SK-N-SH (cell line): Measurements from ENCODE around the gene IGSF11. TPM values are rescaled to one million over a fixed set of nuclear protein-coding genes. Genes with fewer than 3 reads are reported as not detected.

Experiments
- CTCF ChIA-PET: fragments of 300-600, 350-600 bp; formaldehyde crosslinking; extraction: SDS; loops from one replicate; lab custom pipeline; 2021; lab: Yijun Ruan, JAX
- POLR2A ChIA-PET: fragments of 350-600 bp; sonication (Branson Sonifier 250); formaldehyde crosslinking; extraction: SDS; loops from one replicate; lab custom pipeline; 2020; ENCODE audit warnings: antibody characterized with exemption, inconsistent platforms; lab: Yijun Ruan, JAX
- DNase-seq: peaks from one replicate; pipeline ENCODE4 v3.0.0; 2012
- H2AFZ ChIP-seq: fragments of 200-600 bp; sonication (generic); 2 replicates; pipeline ENCODE4 v1.8.1; 2016; ENCODE audit warnings: antibody characterized with exemption, mild to moderate bottlenecking, low read depth
- H3F3A ChIP-seq: fragments of 200-600 bp; sonication (generic); replicated peaks from 2 replicates; pipeline ENCODE3; 2016; ENCODE audit warnings: antibody characterized with exemption, mild to moderate bottlenecking; ENCODE audit not compliant: insufficient read depth
- H3K27ac ChIP-seq, 2 experiments: fragments of 200-500 bp in 1 of 2; fragments of 200-600 bp in 1 of 2; sonication (Bioruptor generic) in 1 of 2; sonication (generic), shearing (Covaris generic) in 1 of 2; 2 replicates each; pipeline versions ENCODE4 v1.5.1 to v1.6.1; 2014 to 2016; ENCODE audit warnings: low read depth in 2 of 2, inconsistent platforms in 1 of 2, low read length in 1 of 2, mild to moderate bottlenecking in 1 of 2, mixed read lengths in 1 of 2
- H3K27me3 ChIP-seq: fragments of 200-600 bp; sonication (generic), shearing (Covaris generic); 2 replicates; pipeline ENCODE4 v1.6.1; 2016; ENCODE audit warnings: mixed run types; ENCODE audit not compliant: insufficient read depth
- H3K36me3 ChIP-seq, 2 experiments: fragments of 200-500 bp in 1 of 2; fragments of 200-600 bp in 1 of 2; sonication (Bioruptor generic) in 1 of 2; sonication (generic) in 1 of 2; replicated peaks in 1 of 2; 2 replicates each; pipeline versions ENCODE3 to v1.5.1; 2014 to 2016; ENCODE audit warnings: low read length in 1 of 2, mild to moderate bottlenecking in 1 of 2; ENCODE audit not compliant: insufficient read depth in 2 of 2, control insufficient read depth in 1 of 2
- H3K4me1 ChIP-seq, 2 experiments: fragments of 200-500 bp in 1 of 2; fragments of 200-600 bp in 1 of 2; sonication (Bioruptor generic) in 1 of 2; sonication (generic), shearing (Covaris generic) in 1 of 2; 2 replicates each; pipeline versions ENCODE4 v1.5.1 to v1.6.1; 2014 to 2016; ENCODE audit warnings: low read depth in 1 of 2, low read length in 1 of 2, mixed run types in 1 of 2; ENCODE audit not compliant: insufficient read depth in 2 of 2, control insufficient read depth in 1 of 2
- H3K4me2 ChIP-seq: fragments of 200-600 bp; sonication (generic), shearing (Covaris generic); 2 replicates; pipeline ENCODE4 v1.6.1; 2017; ENCODE audit warnings: mixed run types
- H3K4me3 ChIP-seq, 2 experiments: fragments of 200-500 bp in 1 of 2; fragments of 200-600 bp in 1 of 2; sonication (Bioruptor generic) in 1 of 2; sonication (generic), shearing (Covaris generic) in 1 of 2; 2 replicates each; pipeline versions ENCODE4 v1.5.1 to v1.8.1; 2014 to 2016; ENCODE audit warnings: low read depth in 2 of 2, inconsistent platforms in 1 of 2, low read length in 1 of 2, mild to moderate bottlenecking in 1 of 2, mixed read lengths in 1 of 2, moderate library complexity in 1 of 2
- H3K79me2 ChIP-seq: fragments of 200-600 bp; sonication (generic); 2 replicates; pipeline ENCODE4 v1.8.1; 2017; ENCODE audit warnings: mild to moderate bottlenecking; ENCODE audit not compliant: insufficient read depth
- H3K9ac ChIP-seq: fragments of 200-600 bp; sonication (generic); 2 replicates; pipeline ENCODE4 v1.6.1; 2017; ENCODE audit warnings: mixed run types
- H3K9me2 ChIP-seq: fragments of 200-600 bp; sonication (generic); 2 replicates; pipeline ENCODE4 v1.6.1; 2017; ENCODE audit warnings: mixed run types
- H3K9me3 ChIP-seq: fragments of 200-600 bp; sonication (generic); 2 replicates; pipeline ENCODE4 v1.6.1; 2017; ENCODE audit warnings: mixed run types, mild to moderate bottlenecking, moderate library complexity
- H4K20me1 ChIP-seq: fragments of 200-600 bp; sonication (generic); 2 replicates; pipeline ENCODE4 v1.6.1; 2017; ENCODE audit warnings: mild to moderate bottlenecking, mixed run types; ENCODE audit not compliant: insufficient read depth
- CTCF ChIP-seq: fragments of 200-600 bp; sonication (generic); IDR thresholded peaks from 2 replicates; pipeline ENCODE4 v1.6.1; 2017; ENCODE audit warnings: antibody characterized with exemption, mild to moderate bottlenecking, moderate library complexity
- EZH2phosphoT487 ChIP-seq: fragments of 200-600 bp; sonication (generic); IDR thresholded peaks from 2 replicates; pipeline ENCODE4 v1.6.1; 2017; ENCODE audit warnings: low read depth, mixed run types, mild to moderate bottlenecking, antibody characterized with exemption, moderate library complexity, borderline replicate concordance
- FOSL2 ChIP-seq: IDR thresholded peaks from 2 replicates; pipeline ENCODE4 v1.4.0; 2012; ENCODE audit warnings: low read depth, mild to moderate bottlenecking, moderate library complexity, borderline replicate concordance
- FOXM1 ChIP-seq: IDR thresholded peaks from 2 replicates; pipeline ENCODE4 v1.4.0; 2012; ENCODE audit warnings: low read depth, mild to moderate bottlenecking
- GABPA ChIP-seq: IDR thresholded peaks from 2 replicates; pipeline ENCODE4 v1.4.0; 2012; ENCODE audit warnings: low read depth, mild to moderate bottlenecking
- IRF3 ChIP-seq: fragments of 150-350 bp; IDR thresholded peaks from 2 replicates; pipeline ENCODE4 v1.6.1; 2016; ENCODE audit warnings: mild to moderate bottlenecking, low read depth, low read length
- JUND ChIP-seq: IDR thresholded peaks from 2 replicates; pipeline ENCODE4 v1.4.0; 2012
- MEF2A ChIP-seq: IDR thresholded peaks from 2 replicates; pipeline ENCODE4 v1.4.0; 2012; ENCODE audit warnings: low read depth, borderline replicate concordance
- MXI1 ChIP-seq: IDR thresholded peaks from 2 replicates; pipeline ENCODE4 v1.6.1; 2012; ENCODE audit warnings: mild to moderate bottlenecking, low read depth, low read length, improper control_type of control experiment
- NRF1 ChIP-seq: IDR thresholded peaks from 2 replicates; pipeline ENCODE4 v1.6.1; 2012; ENCODE audit warnings: low read depth, mild to moderate bottlenecking, low read length
- RCOR1 ChIP-seq: fragments of 150-350 bp; IDR thresholded peaks from 2 replicates; pipeline ENCODE4 v1.6.1; 2017; ENCODE audit warnings: antibody characterized with exemption, low read length
- RFX5 ChIP-seq: IDR thresholded peaks from 2 replicates; pipeline ENCODE4 v1.6.1; 2012; ENCODE audit warnings: mild to moderate bottlenecking, improper control_type of control experiment, low read length
- RXRA ChIP-seq: IDR thresholded peaks from 2 replicates; pipeline ENCODE4 v1.4.0; 2012; ENCODE audit warnings: low read depth, mild to moderate bottlenecking, borderline replicate concordance
- SMC3 ChIP-seq: IDR thresholded peaks from 2 replicates; pipeline ENCODE4 v1.6.1; 2012; ENCODE audit warnings: low read depth, low read length, improper control_type of control experiment
- TCF12 ChIP-seq: IDR thresholded peaks from 2 replicates; pipeline ENCODE4 v1.4.0; 2012
- TEAD4 ChIP-seq: IDR thresholded peaks from 2 replicates; pipeline ENCODE4 v1.4.0; 2012; ENCODE audit warnings: mild to moderate bottlenecking, borderline replicate concordance; ENCODE audit not compliant: insufficient read depth
- USF1 ChIP-seq: IDR thresholded peaks from 2 replicates; pipeline ENCODE4 v1.4.0; 2012; ENCODE audit warnings: low read depth, borderline replicate concordance
- USF2 ChIP-seq: fragments of 150-350 bp; IDR thresholded peaks from 2 replicates; pipeline ENCODE4 v1.6.1; 2017; ENCODE audit warnings: antibody characterized with exemption, low read length, low read depth, borderline replicate concordance
- ZBTB33 ChIP-seq: IDR thresholded peaks from 2 replicates; pipeline ENCODE4 v1.4.0; 2012; ENCODE audit warnings: low read depth, borderline replicate concordance
- polyA plus RNA-seq, 3 experiments: library from polyadenylated mRNA; depleted of rRNA; stranded (reverse); fragments of >200 nt; gene quantifications; 2 replicates each; pipeline ENCODE4 v1.2.3, GENCODE V29; 2012

The IGSF11 gene
- polyA plus RNA-seq, 1 of the 3 experiments (the other 2 are of a cell fraction) = 0.07 TPM

- Histone ChIP-seq H3K4me3 (no peak overlapping the region), H3K27ac (no peak overlapping the region), H3K27me3 (no peaks in the 10 kb centered on the region), H3K9me2 (no peaks in the 10 kb centered on the region), H3K36me3 (no peaks in the 10 kb centered on the region), H3K9me3 (no peaks in the 10 kb centered on the region)
- POLR2A ChIA-PET = no interaction called here
- DNase-seq = no peak
- TF ChIP-seq EZH2phosphoT487 = no peak
- TF ChIP-seq RCOR1 = no peak
- no peak for TF ChIP-seq CTCF
- TF ChIP-seq RFX5 = no peak
- no peak for TF ChIP-seq TCF12
- TF ChIP-seq RXRA = no peak
- TF ChIP-seq TEAD4 = no peak
- no peak for TF ChIP-seq USF1
- TF ChIP-seq USF2 = no peak
- TF ChIP-seq MXI1 = no peak
- TF ChIP-seq GABPA = no peak
- no peak for TF ChIP-seq IRF3
- TF ChIP-seq NRF1 = no peak
- no peak for TF ChIP-seq JUND
- no peak for TF ChIP-seq SMC3
- TF ChIP-seq FOSL2 = no peak
- TF ChIP-seq ZBTB33 = no peak
- no peak for TF ChIP-seq FOXM1
- no peak for TF ChIP-seq MEF2A
- TF ChIP-seq, all 33 proteins: peak for 0
- Histone ChIP-seq H3K9ac (no peak overlapping the region), H2AFZ (no peak overlapping the region), H3F3A (no peaks in the 10 kb centered on the region), H3K79me2 (no peaks in the 10 kb centered on the region), H4K20me1 (no peaks in the 10 kb centered on the region), H3K4me2 (no peak overlapping the region), H3K4me1 (no peaks in the 10 kb centered on the region)
- CTCF ChIA-PET = interaction anchor here (0.6 kb wide), 1 partner anchor 65 kb away, joined by 4 read pairs; no protein-coding TSS in a partner anchor
Measured at GRCh38 chr3:118951089-118951488, 83.6 kb downstream of the IGSF11 start.
